Middle frontal gyrus (tissue), 1 donor: ENCODE data around the gene OGDH.
A peak's percentile ranks its signal among the peaks of the same experiment; 100 is the strongest.

ENCODE experiments used
- DNase-seq: peaks from one replicate; pipeline ENCODE4 v3.0.0-alpha.2; 2015; ENCODE audit warnings: low spot score; ENCODE audit errors: extremely low spot score

Gene OGDH

DNA sequence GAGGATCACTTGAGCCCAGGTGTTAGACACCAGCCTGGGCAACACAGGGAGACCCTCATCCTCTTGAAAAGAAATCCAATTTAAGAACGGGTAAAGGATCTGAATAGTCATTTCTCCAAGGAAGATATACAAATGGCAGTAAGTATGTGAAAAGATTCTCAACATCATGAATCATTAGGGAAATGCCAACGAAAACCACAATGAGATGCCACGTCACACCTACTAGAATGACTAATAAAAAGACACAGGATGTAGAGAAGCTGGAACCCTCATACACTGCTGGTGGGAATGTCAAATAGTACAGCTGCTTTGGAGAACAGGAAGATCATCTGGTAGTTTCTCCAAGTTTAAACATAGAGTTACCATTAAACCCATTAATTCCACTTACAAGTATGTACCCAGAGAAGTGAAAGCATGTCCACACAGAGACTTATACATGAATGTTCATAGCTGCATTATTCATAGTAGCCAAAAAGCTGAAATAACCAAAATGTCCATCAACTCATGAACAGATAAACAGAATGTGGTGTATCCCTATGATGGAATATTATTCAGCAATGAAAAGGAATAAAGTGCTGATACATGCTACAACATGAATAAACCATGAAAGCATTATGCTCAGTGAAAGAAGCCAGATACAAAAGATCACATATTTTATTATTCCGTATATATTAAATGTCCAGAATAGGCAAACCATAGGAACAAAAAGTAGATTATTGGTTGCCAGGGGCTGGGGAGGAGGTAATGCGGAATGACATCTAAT, 129.2 kb downstream of the OGDH start:
- DNase-seq = no peak

DNA sequence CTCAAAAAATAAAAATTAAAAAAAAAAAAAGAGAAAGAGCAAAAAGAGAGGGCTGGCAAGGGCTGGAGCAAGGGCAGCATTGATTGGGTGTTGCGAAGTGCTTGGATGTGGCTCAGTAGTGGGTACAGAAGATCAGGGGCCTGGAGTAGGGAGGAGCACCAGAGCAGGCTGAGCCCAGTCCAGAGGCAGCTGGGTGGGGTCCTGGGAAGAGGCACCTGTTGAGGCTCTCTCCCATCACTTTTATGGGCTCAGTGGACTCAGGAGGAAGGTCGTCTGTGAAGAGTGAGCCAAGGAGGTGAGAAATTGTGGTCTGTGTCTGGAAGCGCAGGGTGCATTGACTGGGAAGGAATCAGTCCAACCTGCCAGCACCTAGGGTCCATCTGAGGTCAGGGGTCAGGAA, 130.5 kb downstream of the OGDH start:
- no peak for DNase-seq

DNA sequence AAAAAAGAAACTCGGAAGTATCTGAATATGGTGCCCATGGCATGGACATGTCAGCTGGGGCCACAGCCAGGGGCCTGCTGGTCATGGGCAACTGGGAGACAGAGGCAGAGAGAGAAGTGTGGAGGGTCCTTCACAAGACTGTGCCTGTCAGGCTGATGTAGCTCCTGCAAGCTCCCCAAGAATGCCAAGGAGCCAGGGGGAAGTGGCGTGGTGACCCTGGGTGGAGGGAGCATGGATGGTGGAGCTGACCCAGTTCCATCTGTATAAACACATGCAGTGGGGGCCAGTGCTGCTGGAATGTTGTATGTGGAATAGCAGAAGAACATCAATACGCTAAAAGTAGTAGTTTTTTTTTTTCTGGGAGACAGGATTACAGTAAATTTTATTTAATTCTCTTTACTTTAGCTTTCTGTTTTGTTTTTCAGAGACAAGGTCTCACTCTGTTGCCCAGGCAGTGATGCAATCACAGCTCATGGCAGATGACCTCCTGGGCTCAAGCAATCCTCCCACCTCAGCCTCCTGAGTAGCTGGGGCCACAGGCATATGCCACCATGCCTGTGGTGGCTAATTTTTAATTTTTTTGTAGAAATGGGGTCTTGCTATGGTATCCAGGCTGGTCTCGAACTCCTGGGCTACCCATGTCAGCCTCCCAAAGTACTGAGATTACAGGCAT, 131.8 kb downstream of the OGDH start:
- no peak for DNase-seq

DNA sequence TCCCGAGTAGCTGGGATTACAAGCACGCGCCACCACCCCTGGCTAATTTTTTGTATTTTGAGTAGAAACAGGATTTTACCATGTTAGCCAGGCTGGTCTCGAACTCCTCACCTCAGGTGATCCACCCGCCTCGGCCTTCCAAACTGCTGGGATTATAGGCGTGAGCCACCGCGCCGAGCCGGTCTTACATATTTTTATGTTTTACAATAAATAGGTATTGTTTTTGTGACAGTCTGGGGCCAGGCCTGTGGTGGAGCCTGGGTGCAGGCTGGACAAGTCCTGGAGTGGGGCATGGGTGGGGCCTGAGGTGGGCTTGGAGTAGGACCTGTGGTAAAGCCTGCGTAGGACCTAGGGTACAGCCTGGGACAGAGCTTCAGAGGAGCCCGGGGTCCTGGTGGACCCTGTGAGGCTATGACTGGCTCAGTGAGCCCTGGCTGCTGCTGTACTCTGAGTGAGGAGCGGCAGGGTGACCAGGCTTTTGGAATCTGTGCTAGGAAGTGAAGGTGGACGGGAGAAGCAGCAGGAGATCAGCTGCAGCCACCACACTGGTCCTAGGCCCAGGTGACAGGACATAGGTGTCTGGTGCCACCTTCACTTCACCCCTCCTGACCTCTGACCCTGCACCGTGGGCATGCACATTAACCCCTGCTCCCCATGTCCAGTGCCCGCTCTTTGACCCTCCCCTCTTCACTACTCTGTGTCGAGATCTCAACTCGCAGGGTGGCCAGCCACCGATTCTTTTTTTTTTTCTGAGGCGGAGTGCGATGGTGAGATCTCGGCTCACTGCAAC, 132.6 kb downstream of the OGDH start:
- no peak for DNase-seq

DNA sequence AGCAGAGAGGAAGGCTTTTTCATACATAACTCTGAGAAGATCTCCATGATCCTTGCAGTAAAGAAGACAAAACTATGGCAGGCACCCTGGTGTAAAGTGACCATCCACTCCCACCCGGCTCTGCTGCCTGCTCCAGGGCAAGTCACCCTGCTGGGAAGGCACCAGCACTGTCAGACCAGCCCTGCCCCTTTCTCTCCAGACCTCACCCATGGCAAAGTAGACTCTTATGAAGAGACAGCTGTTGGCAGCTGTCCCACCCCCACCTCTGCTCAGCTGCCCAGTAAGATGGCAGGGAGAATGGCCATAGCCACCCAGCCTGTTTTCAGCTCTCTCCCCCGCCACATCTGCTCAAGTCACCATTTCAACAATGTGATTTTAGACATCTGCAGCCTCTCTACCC, 133.6 kb downstream of the OGDH start:
- DNase-seq = no peak

DNA sequence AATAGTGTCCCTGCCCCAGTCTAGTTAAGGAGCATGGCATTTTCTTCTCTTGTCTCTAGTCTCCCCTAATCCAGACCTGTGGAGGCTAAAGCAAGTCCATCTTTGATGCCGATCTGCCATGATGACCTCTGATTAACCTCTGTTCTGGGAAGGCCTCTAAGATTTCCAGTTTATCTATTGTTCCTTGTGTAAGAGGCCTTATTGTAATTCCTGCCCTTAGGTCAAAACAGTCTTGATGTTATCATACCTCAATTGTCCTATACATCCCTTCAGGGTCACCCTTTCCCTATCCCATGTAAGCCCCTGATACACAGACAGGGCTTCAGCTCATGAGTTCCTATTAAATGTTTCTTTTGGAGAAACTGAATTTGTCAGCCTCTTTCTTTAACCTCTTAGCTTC, 137.3 kb downstream of the OGDH start:
- DNase-seq = no peak

DNA sequence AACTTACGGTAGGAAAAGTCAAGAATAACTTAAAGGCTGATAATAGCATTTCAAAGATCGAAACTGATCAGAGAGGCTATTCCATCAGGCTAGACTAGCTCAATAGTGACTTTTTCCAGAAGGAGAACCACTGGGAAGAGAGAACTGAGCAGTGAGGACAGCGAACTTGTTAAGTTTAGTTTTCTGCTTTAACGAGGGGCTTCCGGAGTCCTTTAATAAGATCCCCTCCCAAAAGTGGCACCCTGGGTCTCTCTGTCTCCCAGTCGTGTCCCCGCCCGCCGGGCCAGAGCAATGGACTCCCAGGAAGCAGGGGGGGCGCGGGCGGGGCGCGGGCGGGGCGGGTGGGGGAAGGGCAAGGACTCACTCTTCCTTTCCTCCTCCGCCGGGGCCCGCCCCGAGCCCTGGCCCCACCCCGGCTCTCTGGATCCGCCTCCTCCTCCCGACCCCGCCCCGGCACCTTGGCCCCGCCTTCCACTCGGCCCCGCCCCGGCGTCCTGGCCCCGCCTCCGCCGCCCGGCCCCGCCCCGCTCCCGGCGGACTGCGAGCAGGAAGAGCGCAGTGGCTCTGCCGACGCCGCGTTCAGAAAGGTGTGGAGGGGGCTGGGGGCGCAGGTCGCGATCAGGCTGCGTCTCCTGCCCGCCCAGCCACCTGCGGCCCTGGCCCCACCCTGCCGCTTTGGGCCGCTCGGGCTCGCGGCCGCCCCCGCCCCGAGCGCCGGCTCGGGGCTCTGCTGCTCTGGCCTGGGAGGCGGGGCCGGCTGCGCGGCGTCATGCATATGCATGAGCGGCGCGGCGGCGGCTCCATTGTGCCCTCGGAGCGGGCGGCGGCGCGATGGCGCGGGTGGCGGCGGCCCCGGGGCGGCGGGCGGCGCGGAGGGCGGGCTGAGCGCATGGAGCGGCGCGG, 141.9 kb downstream of the OGDH start, which contains the start of gene ZMIZ2:
Gene ZMIZ2, plus strand, starts transcription at position 803 of the 903 bp plus-strand sequence. CDS start 7,403 bp downstream, outside the sequence.
- DNase-seq = peak; percentile 81

DNA sequence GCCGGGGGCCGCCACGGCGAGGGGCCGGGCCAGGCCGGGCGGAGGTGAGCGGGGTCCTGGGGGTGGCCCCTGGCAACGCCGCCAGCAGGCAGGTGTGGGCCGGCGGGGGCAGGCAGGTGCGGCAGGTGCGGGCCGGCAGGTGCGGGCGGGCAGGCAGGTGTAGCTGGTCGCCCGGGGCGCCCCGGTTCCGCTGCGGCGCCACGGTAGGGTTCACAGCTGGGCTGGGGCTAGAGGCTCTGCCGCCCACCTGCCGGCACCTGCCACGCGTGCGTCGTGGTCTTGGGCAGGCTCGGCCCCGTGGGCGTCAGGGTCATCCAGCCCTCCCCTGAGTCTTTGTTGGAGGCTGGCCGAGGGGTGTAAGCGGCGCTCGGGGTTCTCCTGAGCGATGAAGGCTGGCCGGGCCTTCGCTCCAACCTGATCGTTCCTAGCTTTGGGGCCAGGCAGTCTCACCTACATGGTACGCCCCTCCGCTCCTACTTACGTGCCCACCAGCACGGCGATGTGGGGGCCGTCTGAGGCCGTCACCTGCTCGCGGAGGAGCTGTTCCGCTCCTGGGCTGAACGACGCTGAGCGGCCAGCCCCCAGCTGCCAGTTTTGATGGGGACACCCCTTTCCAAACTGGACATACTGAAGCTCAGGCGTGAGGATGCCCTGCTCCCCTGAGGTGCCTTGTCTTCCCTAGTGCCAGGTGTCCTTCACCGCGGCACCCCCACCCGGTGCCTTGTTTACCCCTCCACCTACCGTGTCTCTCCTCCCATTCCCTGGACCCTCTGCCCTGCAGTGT, 142.7 kb downstream of the OGDH start:
- DNase-seq = no peak

DNA sequence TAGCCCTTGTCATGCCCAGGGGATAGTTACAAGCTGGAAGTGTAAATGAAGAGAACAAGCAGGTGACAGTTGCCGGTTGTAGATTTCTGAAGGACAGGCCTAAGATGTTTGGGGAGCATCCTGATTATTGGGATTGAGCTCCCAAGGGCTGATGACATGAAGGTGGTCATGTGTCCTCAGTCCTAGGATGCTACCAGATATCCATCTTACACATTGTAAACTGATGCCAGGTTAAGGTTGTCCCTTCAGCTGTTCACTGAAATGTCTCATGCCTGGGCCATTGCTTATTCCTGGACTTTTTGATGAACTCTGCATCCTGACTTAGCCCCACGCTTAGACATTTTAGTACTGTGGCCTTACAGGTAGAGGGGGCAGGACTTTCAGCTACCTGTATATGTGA, 143.6 kb downstream of the OGDH start:
- no peak for DNase-seq

DNA sequence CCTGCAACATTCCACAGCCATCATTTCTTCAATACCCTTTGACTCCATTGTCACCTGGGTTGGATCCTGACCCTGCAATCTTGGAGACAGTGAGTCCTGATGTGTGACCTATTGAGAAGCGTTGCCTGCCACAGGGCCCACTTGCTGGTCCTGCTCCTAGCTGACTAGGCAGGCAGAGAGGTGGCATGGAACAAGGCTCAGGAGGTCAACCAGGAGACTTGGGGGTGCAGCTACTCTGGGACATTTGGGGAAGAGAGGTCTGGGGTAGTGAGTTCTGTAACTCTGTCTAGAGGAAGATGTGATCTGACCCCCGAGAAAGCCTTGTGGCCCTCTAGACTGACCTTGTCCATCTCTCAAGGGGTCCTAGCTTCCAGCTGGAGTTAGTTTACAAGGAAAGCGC, 144.0 kb downstream of the OGDH start:
- DNase-seq = no peak

DNA sequence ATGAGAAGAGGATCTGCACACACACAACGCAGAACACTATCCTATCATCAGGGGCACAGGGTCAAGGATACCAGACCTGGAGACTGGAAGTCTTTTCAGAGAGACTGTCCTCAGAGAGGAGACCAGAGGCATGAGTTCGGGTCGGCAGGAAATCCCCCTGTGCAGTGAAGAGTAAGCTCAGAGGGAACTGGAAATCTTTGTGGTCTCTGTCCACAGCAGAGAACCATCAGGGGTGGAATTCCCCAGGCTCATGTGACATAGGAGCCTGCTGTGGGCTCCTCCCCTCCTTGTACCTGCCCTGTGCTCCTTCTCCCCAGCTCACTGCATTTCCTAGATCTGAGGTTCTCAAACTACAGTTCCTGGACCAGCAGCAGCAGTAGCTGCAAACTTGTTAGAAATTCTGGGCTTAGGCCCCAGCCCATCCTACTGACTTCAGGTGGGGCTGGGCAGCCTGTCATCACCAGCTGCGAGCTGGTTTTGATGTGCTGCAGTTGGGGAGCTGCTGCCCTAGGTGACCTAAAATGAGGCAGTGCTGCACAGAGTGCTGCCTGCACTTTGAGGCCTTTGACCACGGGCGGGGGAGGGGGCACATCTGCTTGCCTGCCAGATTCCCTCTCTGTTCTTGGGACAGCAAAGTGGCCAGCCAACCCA, 144.6 kb downstream of the OGDH start:
- no peak for DNase-seq

DNA sequence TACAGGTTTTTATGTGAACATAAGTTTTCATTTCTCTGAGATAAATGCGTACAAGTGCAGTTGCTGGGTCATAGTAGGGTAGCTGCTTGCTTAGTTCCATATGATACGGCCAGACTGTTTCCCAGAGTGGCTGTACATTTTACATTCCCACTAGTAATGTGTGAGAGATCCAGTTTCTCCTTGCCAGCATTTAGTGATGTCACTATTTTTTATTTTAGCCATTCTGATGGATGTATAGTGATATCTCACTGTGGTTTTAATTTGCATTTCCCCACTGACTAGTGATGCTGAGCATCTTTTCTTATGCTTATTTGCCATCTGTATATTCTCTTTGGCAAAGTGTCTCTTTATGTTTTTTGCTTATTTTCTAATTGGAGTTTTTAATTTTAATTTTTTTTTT, 146.4 kb downstream of the OGDH start:
- DNase-seq = no peak

DNA sequence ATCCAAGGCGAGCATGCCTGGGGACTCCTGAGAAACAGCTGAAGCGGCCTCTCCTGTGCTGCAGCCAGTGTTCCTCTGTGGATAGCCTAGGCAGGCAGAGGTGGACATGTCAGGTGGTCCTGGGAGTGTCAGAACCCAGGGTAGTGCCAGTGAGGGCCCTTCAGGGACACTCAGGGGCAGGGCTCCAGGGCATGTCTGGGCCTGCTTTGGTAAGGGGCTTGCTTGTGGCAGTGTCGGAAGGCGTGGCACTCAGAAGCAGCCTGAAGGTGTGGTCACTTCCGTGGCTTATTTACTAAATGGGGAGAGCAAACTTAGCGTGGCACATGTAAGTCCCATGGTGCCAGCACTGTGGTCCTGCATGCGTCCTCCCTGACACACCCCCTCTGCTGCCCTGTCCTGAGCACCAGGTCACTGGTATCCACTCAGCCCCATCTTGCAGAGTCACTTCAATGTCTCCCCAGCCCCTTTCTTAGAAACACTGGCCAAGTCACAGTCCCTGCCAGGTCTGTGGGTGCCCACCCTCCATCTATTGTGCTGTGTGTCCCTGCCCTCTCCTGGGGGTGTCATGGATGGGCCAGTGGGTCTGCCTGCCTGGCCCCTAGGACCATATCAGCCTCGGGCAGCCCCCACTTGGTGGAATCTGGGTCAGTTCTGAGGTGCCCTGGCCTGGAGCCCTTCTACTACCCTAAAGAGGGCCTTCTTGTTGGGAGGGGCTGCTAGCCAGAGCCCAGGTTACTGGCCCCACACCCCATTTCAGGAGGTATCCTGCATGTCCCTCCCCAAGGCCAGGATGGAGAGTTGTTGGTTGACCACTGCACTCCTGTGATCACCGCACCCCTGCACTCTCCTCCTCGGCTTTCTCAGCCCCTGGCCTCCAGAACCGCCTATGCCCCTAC, 148.6 kb downstream of the OGDH start:
- no peak for DNase-seq

DNA sequence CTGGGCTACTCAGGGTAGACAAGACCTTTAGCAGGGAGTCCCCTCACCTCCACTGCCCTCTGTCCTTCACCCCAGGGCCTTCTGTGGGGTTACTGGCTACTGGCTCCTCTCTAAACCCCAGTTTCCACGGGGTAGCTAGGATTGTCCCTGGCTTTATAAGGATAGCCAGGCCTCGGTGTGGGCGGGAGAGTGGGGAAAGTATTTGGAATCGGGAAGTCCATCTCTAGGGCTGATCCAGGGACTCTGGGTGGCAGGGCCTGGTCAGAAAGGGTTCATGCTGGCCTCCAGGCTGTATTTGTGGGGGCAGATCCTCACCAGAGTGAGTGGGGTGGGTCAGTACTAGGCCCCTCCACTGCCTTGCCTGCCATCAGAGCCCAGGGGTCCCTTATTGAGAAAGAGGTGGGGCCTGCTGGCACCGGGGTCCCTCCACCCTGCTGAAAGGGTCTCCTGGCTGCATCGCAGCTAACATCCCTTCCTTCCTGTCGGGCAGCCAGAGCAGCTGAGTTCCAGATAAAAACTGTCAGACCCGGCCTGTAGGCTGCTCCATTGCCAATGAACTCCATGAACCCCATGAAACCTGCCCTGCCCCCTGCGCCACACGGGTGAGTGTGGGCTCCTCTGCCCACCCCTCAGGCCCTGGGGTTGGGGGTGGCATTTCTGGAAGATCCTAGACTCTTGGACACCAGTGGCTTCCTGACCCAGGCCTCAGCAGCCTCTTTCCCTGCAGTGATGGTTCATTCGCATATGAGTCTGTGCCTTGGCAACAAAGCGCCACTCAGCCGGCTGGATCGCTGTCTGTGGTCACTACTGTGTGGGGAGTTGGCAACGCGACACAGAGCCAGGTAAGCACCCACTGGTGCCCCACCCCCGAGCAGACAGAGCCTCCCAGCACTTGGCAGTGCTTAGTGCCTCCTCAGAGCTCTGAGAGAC, 149.5 kb downstream of the OGDH start:
- DNase-seq = no peak

DNA sequence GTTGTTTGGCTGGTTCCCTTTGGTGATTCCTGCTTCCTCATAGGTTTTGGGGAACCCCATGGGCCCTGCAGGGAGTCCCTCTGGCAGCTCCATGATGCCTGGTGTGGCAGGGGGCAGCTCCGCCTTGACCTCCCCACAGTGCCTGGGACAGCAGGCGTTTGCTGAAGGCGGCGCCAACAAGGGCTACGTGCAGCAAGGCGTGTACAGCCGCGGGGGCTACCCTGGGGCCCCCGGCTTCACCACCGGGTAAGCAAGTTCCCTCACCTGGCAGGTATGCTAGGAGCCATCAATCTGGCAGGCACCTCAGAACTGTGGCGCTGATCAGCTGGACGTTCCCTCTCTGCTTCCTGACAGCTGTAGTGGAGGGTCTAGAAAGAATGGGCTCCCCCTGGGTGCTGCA, 150.5 kb downstream of the OGDH start:
- DNase-seq = no peak

DNA sequence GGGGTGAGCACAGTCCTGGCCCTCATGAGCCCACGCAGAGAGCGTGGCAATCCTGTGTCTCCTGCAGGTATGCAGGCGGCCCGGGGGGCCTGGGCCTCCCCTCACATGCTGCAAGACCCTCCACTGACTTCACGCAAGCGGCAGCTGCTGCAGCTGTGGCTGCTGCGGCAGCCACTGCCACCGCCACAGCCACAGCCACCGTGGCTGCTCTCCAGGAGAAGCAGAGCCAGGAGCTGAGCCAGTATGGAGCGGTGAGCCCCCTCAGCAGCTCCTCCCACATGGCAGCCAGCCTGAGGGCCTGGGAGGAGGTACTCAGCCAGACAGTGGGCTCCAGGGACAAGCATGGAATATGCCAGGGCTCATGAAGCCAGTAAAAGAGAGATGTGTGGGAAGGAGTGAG, 150.9 kb downstream of the OGDH start:
- no peak for DNase-seq

DNA sequence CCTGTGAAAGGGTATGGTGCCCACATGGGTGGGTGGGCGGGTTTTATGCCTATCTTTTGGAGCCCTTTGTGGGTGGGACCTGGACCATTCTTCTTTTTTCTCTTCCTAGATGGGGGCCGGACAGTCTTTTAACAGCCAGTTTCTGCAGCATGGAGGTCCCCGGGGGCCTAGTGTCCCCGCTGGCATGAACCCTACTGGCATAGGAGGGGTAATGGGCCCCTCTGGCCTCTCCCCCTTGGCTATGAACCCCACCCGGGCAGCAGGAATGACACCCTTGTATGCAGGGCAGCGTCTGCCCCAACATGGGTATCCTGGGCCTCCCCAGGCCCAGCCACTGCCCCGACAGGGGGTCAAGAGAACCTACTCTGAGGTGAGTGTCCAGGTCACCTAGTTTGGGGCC, 151.3 kb downstream of the OGDH start:
- no peak for DNase-seq
